HepG2 (cell line): ENCODE measurements around the gene MTCL1. TPM values are rescaled to one million over a fixed set of nuclear protein-coding genes. Genes with fewer than 3 reads are reported as not detected.

Experiments used
- ATAC-seq: fragments of 200-7000 bp; cut with Tn5 transposase; 3 replicates; pipeline ENCODE4 v1.9.1; 2020; ENCODE audit warnings: mild to moderate bottlenecking, moderate library complexity
- BruUV-seq: library from RNA; stranded (reverse); fragments of 400-500 nt; replicated peaks from 2 replicates; lab custom pipeline; 2021; lab: Mats Ljungman, UMichigan
- CTCF ChIA-PET: fragments of 300-600 bp; formaldehyde crosslinking; extraction: SDS; loops from one replicate; lab custom pipeline; 2021; ENCODE audit warnings: low total read pairs, inconsistent platforms, low intra/inter-chr PET ratio; lab: Yijun Ruan, JAX
- POLR2A ChIA-PET: fragments of 350-600 bp; sonication (Branson Sonifier 250); formaldehyde crosslinking; loops from one replicate; lab custom pipeline; 2020; ENCODE audit warnings: antibody characterized with exemption, inconsistent platforms; lab: Yijun Ruan, JAX
- DNase-seq: peaks from one replicate; pipeline ENCODE4 v3.0.0-alpha.2; 2015; ENCODE audit warnings: low spot score
- FAIRE-seq: peaks from 3 replicates; lab custom pipeline; 2011; peaks lifted over from hg19 to GRCh38; lab: Jason Lieb, UNC
- H2AFZ ChIP-seq: one replicate; pipeline ENCODE4 v1.6.1; 2011; ENCODE audit warnings: low read length, inconsistent platforms
- H3K27ac ChIP-seq: fragments of 300-600 bp; 3 replicates; pipeline ENCODE4 v1.8.0; 2011; ENCODE audit warnings: mixed run types, mild to moderate bottlenecking, mixed read lengths, low read length, inconsistent platforms; ENCODE audit not compliant: insufficient read depth; ENCODE audit errors: extremely low read length
- H3K27me3 ChIP-seq, 2 experiments: fragments of 200-600 bp in 1 of 2; 2 replicates in 1 of 2; 3 replicates in 1 of 2; pipeline versions ENCODE4 v1.6.0 to v1.8.0; 2011; ENCODE audit warnings: low read length in 2 of 2, mild to moderate bottlenecking in 2 of 2, moderate library complexity in 2 of 2, inconsistent platforms in 1 of 2; ENCODE audit not compliant: insufficient read depth in 2 of 2, control insufficient read depth in 1 of 2
- H3K36me3 ChIP-seq, 2 experiments: fragments of 200-600 bp in 1 of 2; replicated peaks in 1 of 2; 2 replicates in 1 of 2; 3 replicates in 1 of 2; pipeline versions ENCODE4 v1.5.1 to v1.8.0; 2011; ENCODE audit warnings: low read length in 2 of 2, inconsistent platforms in 1 of 2; ENCODE audit not compliant: insufficient read depth in 2 of 2, control insufficient read depth in 1 of 2
- H3K4me1 ChIP-seq: 2 replicates; pipeline ENCODE4 v1.5.1; 2012; ENCODE audit warnings: low read length, inconsistent platforms; ENCODE audit not compliant: insufficient read depth
- H3K4me2 ChIP-seq: 2 replicates; pipeline ENCODE4 v1.6.0; 2011; ENCODE audit warnings: low read depth, low read length, inconsistent platforms
- H3K4me3 ChIP-seq, 3 experiments: fragments of 200-600 bp in 1 of 3; sonication (generic), shearing (Covaris generic) in 1 of 3; replicated peaks in 1 of 3; 2 replicates each; pipeline ENCODE4 v1.5.1; 2011 to 2016; ENCODE audit warnings: low read length in 3 of 3, inconsistent platforms in 2 of 3, low read depth in 2 of 3, mild to moderate bottlenecking in 2 of 3, control low read depth in 1 of 3, mixed read lengths in 1 of 3; ENCODE audit not compliant: insufficient read depth in 1 of 3
- H3K79me2 ChIP-seq: one replicate; pipeline ENCODE4 v1.6.1; 2011; ENCODE audit warnings: low read length, inconsistent platforms; ENCODE audit not compliant: insufficient read depth
- H3K9ac ChIP-seq: 2 replicates; pipeline ENCODE4 v1.6.0; 2011; ENCODE audit warnings: mild to moderate bottlenecking, low read depth, low read length, inconsistent platforms; ENCODE audit not compliant: insufficient read depth
- H3K9me3 ChIP-seq: 2 replicates; pipeline ENCODE4 v1.5.1; 2012; ENCODE audit warnings: mild to moderate bottlenecking, low read length
- H4K20me1 ChIP-seq: 2 replicates; pipeline ENCODE4 v1.6.0; 2011; ENCODE audit warnings: inconsistent platforms, mild to moderate bottlenecking, low read length, moderate library complexity; ENCODE audit not compliant: insufficient read depth
- BCL6 ChIP-seq: IDR thresholded peaks from 2 replicates; pipeline ENCODE4 v1.6.1; 2016; ENCODE audit warnings: missing genetic modification reagents, missing compliant biosample characterization
- FOXK2 ChIP-seq: fragments of 450-650 bp; IDR thresholded peaks from 2 replicates; pipeline ENCODE4 v1.6.1; 2016
- GMEB2 ChIP-seq: IDR thresholded peaks from 2 replicates; pipeline ENCODE4 v1.6.1; 2016; ENCODE audit warnings: missing biosample characterization, missing genetic modification reagents, low read depth
- HMGXB4 ChIP-seq, 2 experiments: sonication (generic) in 1 of 2; formaldehyde crosslinking in 1 of 2; IDR thresholded peaks; 2 replicates each; pipeline versions ENCODE4 v1.4.0 to v1.6.1; 2018 to 2020; ENCODE audit warnings: missing genetic modification reagents in 2 of 2, borderline replicate concordance in 1 of 2, low read depth in 1 of 2, mild to moderate bottlenecking in 1 of 2, missing biosample characterization in 1 of 2
- HOXA3 ChIP-seq: sonication (generic); formaldehyde crosslinking; IDR thresholded peaks from 2 replicates; pipeline ENCODE4 v1.5.0; 2020; ENCODE audit warnings: missing genetic modification reagents
- SNAPC2 ChIP-seq: sonication (generic); formaldehyde crosslinking; IDR thresholded peaks from 2 replicates; pipeline ENCODE4 v1.8.1; 2022; ENCODE audit warnings: mild to moderate bottlenecking, missing genetic modification reagents
- ZNF691 ChIP-seq: sonication (generic); formaldehyde crosslinking; IDR thresholded peaks from 2 replicates; pipeline ENCODE4 v1.4.0; 2020; ENCODE audit warnings: missing genetic modification reagents, low read depth, mild to moderate bottlenecking, borderline replicate concordance
- WGBS: methylation state at CpG from one replicate; pipeline ENCODE4 v1.1.6; 2017; ENCODE audit warnings: low lambda C conversion rate; 5-methylcytosine and 5-hydroxymethylcytosine counted together
- in situ Hi-C: cut with HindIII; loops from 2 replicates; pipeline ENCODE4 v1.10.0; 2017; ENCODE audit warnings: low pct_unique_long_range_greater_than_20kb; ENCODE audit not compliant: extremely low pct_ligation_motif_present
- intact Hi-C: fragments of 100-400 bp; cut with micrococcal nuclease; formaldehyde crosslinking; loops from one replicate; pipeline ENCODE4 v1.10.0; 2022; ENCODE audit not compliant: unreplicated experiment
- polyA plus RNA-seq, 8 experiments: library from polyadenylated mRNA; depleted of rRNA in 3 of 8; stranded (reverse) in 7 of 8; unstranded in 1 of 8; fragments of >200 nt; fragmentation: Illumina TruSeq in 4 of 8; extraction: Trizol in 4 of 8; gene quantifications; 2 replicates each; pipeline versions ENCODE4 v1.2.1 to v1.2.3, GENCODE V29; 2011 to 2016; ENCODE audit warnings: low read depth in 4 of 8, missing spikeins in 1 of 8, mixed read lengths in 1 of 8; ENCODE audit not compliant: insufficient read depth in 1 of 8
- total RNA-seq, 5 experiments: library from RNA; depleted of rRNA; stranded (reverse); fragments of >200 nt; fragmentation: Illumina TruSeq; extraction: Trizol; gene quantifications; 2 replicates each; pipeline ENCODE4 v1.2.3, GENCODE V29; 2016; ENCODE audit warnings: low read depth in 1 of 5

Gene MTCL1
- total and polyA plus RNA-seq, 2 of the 13 experiments (the other 11 are each of a cell fraction or from before 2014, with no cell fraction given) = 3.1 to 3.2 TPM

- ATAC-seq (peak; percentile 46), FAIRE-seq (no peak), DNase-seq (peak; percentile 32)
- H3K27ac ChIP-seq = no peak overlapping the region
- H3K4me1 ChIP-seq = peaks cover 48% of the 10 kb centered on the region
- TF ChIP-seq HOXA3 (CRISPR knock-in tag) (0 out of 2 replicates have a peak, but pooled peaks have one; percentile 3), FOXK2 (no peak), ZNF691 (CRISPR knock-in tag) (no peak), BCL6 (peak; percentile 49; the same call in 1 of the 2 replicates), HMGXB4 (CRISPR knock-in tag; IDR thresholded peaks at IDR 0.05; ENCODE audit: borderline replicate concordance in 1 of 2, low read depth in 1 of 2) (no peak), SNAPC2 (CRISPR knock-in tag) (no peak), GMEB2 (no peak)
- no peak overlapping the region for H2AFZ ChIP-seq
- peaks cover 2% of the 10 kb centered on the region for H3K79me2 ChIP-seq
- no peaks in the 10 kb centered on the region for H4K20me1 ChIP-seq
- no peaks in the 10 kb centered on the region for H3K36me3 ChIP-seq
- WGBS = 33% methylated on average over 15 of the region's 16 CpGs
- peaks cover 0 to 38% of the 10 kb centered on the region in 2 experiments; a peak in 2 of 5 replicates for H3K27me3 ChIP-seq
- in situ Hi-C loops = no loop called here
- no peaks in the 10 kb centered on the region for H3K9me3 ChIP-seq
- no TSS peak for BruUV-seq
- H3K4me2 ChIP-seq = peak overlapping the region; percentile 98
- POLR2A ChIA-PET = no interaction called here
- CTCF ChIA-PET = no interaction called here
- peak overlapping the region; percentile 62 to 77 (median 75); a peak in 5 of 6 replicates for H3K4me3 ChIP-seq
- H3K9ac ChIP-seq = no peak overlapping the region
- intact Hi-C loops = loop anchor here (10.0 kb wide), 1 partner anchor 91 kb away; no protein-coding TSS in a partner anchor
These were observed 1.5 kb upstream of the MTCL1 start for GRCh38 chr18:8703781-8704301.
